C4-2B (cell line): ENCODE data around the gene SLC39A8.
"Not testable (repeated sequence)": the region's sequence is repeated elsewhere in the genome, so short reads cannot be mapped to it uniquely, and the experiment has no call there.

ENCODE experiments used
- H3K27ac ChIP-seq: fragments of 450-650 bp; 2 replicates; pipeline ENCODE4 v1.5.1; 2017
- CTCF ChIP-seq: fragments of 450-650 bp; conservative IDR thresholded peaks from 2 replicates; pipeline ENCODE4 v1.5.1; 2017; ENCODE audit warnings: mild to moderate bottlenecking
- ZFX ChIP-seq: fragments of 450-650 bp; IDR thresholded peaks from 2 replicates; pipeline ENCODE4 v1.6.1; 2017

SLC39A8 gene

GRCh38 chr4:102344954-102345794 is at the start of gene SLC39A8:
Gene SLC39A8, minus strand, starts transcription at chr4:102345482. Its CDS starts 820 bp downstream, at chr4:102344662.
- H3K27ac ChIP-seq = peak within 1 kb of the TSS; percentile 99
- peak; percentile 91 for TF ChIP-seq CTCF
- TF ChIP-seq ZFX = no peak

GRCh38 chr4:102392033-102392744 is 46.9 kb upstream of the SLC39A8 start:
- H3K27ac ChIP-seq = no peak overlapping the region
- no peak for TF ChIP-seq CTCF
- TF ChIP-seq ZFX = no peak

- TF ChIP-seq ZFX (no peak), CTCF (no peak)
- H3K27ac ChIP-seq = no peak overlapping the region
Measured at GRCh38 chr4:102390438-102390837, 45.2 kb upstream of the SLC39A8 start.

- no peak overlapping the region for H3K27ac ChIP-seq
- TF ChIP-seq CTCF (no peak), ZFX (no peak)
Measured at GRCh38 chr4:102388611-102389010, 43.3 kb upstream of the SLC39A8 start.

GRCh38 chr4:102387552-102388150 is 42.4 kb upstream of the SLC39A8 start:
- no peak for TF ChIP-seq CTCF
- no peak for TF ChIP-seq ZFX
- no peak overlapping the region for H3K27ac ChIP-seq

- H3K27ac ChIP-seq = no peak overlapping the region
- TF ChIP-seq CTCF (no peak), ZFX (no peak)
Measured at GRCh38 chr4:102386966-102387365, 41.7 kb upstream of the SLC39A8 start.

GRCh38 chr4:102380253-102380652 is 35.0 kb upstream of the SLC39A8 start:
- not testable (repeated sequence) for H3K27ac ChIP-seq
